Ascending aorta (tissue), 2 donors: Measurements from ENCODE around the gene GGTLC2. TPM values are rescaled to one million over a fixed set of nuclear protein-coding genes. Genes with fewer than 3 reads are reported as not detected.
"Not testable (repeated sequence)": the region's sequence is repeated elsewhere in the genome, so short reads cannot be mapped to it uniquely, and the experiment has no call there.

Source experiments
- DNase-seq, 2 donors: peaks; one replicate each; pipeline ENCODE4 v3.0.0-alpha.2; 2019; ENCODE audit warnings: low spot score in 2 of 2
- H3K27ac ChIP-seq, 2 donors: fragments of 200-600 bp; sonication (generic); one replicate each; pipeline ENCODE4 v1.5.1; 2016 to 2017; ENCODE audit warnings: mild to moderate bottlenecking in 1 of 2
- H3K27me3 ChIP-seq: fragments of 200-600 bp; sonication (generic); one replicate; pipeline ENCODE4 v1.5.1; 2017
- H3K36me3 ChIP-seq, 2 donors: fragments of 200-600 bp; sonication (generic); one replicate each; pipeline ENCODE4 v1.5.1; 2016
- H3K4me1 ChIP-seq, 2 donors: fragments of 200-600 bp; sonication (generic); one replicate each; pipeline ENCODE4 v1.5.1; 2016 to 2017; ENCODE audit warnings: mild to moderate bottlenecking in 1 of 2
- H3K4me3 ChIP-seq, 2 donors: fragments of 200-600 bp; sonication (generic); one replicate each; pipeline ENCODE4 v1.5.1; 2016 to 2017; ENCODE audit warnings: mild to moderate bottlenecking in 1 of 2
- H3K9me3 ChIP-seq, 2 donors: fragments of 200-600 bp; sonication (generic); one replicate each; pipeline ENCODE4 v1.5.1; 2016
- intact Hi-C: fragments of 100-400 bp; cut with DNase I; formaldehyde crosslinking; loops from one replicate; pipeline ENCODE4 v1.15.1; 2023
- total RNA-seq: library from RNA; depleted of rRNA; stranded (reverse); fragments of >200 nt; gene quantifications from one replicate; pipeline ENCODE4 v1.1.0, GENCODE V29; 2016
- TF ChIP-seq, protein P1 (sequence below), 3 experiments: fragments of 200-600 bp in 2 of 3; fragments of 450-650 bp in 1 of 3; sonication (generic) in 2 of 3; IDR thresholded peaks; one replicate each; pipeline ENCODE4 v1.5.1; 2016 to 2019; ENCODE audit warnings: antibody characterized with exemption in 3 of 3, mild to moderate bottlenecking in 1 of 3, moderate library complexity in 1 of 3

Gene GGTLC2
- total RNA-seq, 1 donor from 2014 or later, result not detected

DNA sequence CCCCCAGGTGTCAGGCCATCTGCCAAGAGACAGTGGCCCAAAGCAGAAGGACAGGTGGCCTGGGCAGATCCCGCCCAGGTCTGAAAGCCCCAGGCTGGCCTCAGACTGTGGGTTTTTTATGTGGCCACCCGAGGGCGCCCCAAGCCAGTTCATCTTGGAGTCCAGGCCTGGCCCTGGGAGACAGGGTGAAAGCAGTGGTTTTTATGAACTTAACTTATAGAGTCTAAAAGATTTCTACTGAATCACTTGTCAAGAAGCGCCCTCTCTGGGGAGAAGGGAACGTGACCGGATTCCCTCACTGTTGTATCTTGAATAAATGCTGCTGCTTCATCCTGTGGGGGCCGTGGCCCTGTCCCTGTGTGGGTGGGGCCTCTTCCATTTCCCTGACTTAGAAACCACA lies 8.2 kb upstream of the GGTLC2 start:
- H3K36me3 ChIP-seq, H3K9me3 ChIP-seq, H3K4me1 ChIP-seq, H3K27ac ChIP-seq, intact Hi-C loops, DNase-seq, H3K27me3 ChIP-seq, H3K4me3 ChIP-seq: not testable (repeated sequence)
- TF ChIP-seq, protein P1, sequence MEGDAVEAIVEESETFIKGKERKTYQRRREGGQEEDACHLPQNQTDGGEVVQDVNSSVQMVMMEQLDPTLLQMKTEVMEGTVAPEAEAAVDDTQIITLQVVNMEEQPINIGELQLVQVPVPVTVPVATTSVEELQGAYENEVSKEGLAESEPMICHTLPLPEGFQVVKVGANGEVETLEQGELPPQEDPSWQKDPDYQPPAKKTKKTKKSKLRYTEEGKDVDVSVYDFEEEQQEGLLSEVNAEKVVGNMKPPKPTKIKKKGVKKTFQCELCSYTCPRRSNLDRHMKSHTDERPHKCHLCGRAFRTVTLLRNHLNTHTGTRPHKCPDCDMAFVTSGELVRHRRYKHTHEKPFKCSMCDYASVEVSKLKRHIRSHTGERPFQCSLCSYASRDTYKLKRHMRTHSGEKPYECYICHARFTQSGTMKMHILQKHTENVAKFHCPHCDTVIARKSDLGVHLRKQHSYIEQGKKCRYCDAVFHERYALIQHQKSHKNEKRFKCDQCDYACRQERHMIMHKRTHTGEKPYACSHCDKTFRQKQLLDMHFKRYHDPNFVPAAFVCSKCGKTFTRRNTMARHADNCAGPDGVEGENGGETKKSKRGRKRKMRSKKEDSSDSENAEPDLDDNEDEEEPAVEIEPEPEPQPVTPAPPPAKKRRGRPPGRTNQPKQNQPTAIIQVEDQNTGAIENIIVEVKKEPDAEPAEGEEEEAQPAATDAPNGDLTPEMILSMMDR (IDR thresholded peaks at IDR 0.05), result peak in 1 of 3 experiments; percentile 20

- H3K4me1 ChIP-seq, H3K4me3 ChIP-seq, intact Hi-C loops, DNase-seq, H3K36me3 ChIP-seq, H3K27me3 ChIP-seq, H3K27ac ChIP-seq, H3K9me3 ChIP-seq: not testable (repeated sequence)
Measured at GRCh38 chr22:22638313-22638712, 6.1 kb upstream of the GGTLC2 start.

- H3K9me3 ChIP-seq, H3K4me3 ChIP-seq, DNase-seq, H3K27me3 ChIP-seq, intact Hi-C loops, H3K36me3 ChIP-seq, H3K4me1 ChIP-seq, H3K27ac ChIP-seq: not testable (repeated sequence)
Measured at GRCh38 chr22:22642255-22642654, 2.2 kb upstream of the GGTLC2 start.

DNA sequence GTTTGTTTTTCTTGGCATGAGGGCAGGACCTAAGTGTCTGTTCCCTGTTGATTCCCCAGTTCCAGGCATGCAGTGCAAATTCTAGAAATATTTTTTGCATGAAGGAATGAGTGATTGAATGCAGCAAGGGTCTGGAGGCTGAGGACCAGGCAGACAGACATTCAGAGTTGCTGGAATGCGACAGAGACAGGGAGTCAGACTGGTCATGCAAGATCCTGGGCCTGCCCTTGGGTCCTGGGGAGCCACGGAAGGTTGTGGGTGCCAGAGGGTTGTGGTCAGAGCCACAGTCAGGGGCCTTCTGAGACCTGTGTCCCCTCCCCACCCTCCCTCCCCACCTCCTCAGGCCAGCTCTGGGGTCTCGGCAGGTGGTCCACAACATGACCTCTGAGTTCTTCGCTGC lies 1.6 kb downstream of the GGTLC2 start:
- H3K4me1 ChIP-seq, intact Hi-C loops, H3K36me3 ChIP-seq, DNase-seq, H3K9me3 ChIP-seq, H3K27me3 ChIP-seq, H3K4me3 ChIP-seq, H3K27ac ChIP-seq: not testable (repeated sequence)

- H3K4me1 ChIP-seq, H3K4me3 ChIP-seq, DNase-seq, H3K27me3 ChIP-seq, H3K9me3 ChIP-seq, H3K36me3 ChIP-seq, intact Hi-C loops, H3K27ac ChIP-seq: not testable (repeated sequence)
- TF ChIP-seq, protein P1 (IDR thresholded peaks at IDR 0.05), result peak in 2 of 3 experiments; percentile 19 to 31
Measured at GRCh38 chr22:22647952-22648351, 3.5 kb downstream of the GGTLC2 start.

DNA sequence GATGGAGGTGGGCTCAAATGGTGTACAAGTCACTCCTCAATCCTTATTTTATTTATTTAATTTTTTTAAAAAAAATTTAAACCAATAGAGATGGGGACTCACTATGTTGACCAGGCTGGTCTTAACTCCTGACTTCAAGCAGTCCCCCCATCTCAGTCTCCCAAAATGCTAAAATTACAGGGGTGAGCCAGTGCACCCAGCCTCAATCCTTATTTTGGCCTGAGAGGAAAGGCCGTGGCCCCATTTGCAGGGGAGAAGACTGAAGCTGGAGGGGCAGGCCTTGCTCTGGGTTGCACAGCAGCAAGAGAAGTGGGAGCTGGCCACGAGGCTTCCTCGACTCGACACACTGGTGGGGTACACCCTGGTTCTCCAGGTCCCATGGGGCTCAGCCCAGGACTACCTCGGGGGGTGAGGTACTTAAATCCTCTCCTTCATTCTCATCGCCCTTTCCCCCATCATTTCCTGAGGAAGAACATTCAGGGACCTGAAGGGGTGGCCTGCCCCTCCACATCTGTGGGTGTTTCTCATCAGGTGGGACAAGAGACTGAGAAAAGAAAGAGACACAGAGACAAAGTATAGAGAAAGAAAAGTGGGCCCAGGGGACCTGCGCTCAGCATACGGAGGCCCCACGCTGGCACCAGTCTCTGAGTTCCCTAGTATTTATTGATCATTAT lies 4.6 kb downstream of the GGTLC2 start:
- H3K36me3 ChIP-seq, H3K9me3 ChIP-seq, H3K27me3 ChIP-seq, intact Hi-C loops, H3K27ac ChIP-seq, H3K4me1 ChIP-seq, DNase-seq, H3K4me3 ChIP-seq: not testable (repeated sequence)

DNA sequence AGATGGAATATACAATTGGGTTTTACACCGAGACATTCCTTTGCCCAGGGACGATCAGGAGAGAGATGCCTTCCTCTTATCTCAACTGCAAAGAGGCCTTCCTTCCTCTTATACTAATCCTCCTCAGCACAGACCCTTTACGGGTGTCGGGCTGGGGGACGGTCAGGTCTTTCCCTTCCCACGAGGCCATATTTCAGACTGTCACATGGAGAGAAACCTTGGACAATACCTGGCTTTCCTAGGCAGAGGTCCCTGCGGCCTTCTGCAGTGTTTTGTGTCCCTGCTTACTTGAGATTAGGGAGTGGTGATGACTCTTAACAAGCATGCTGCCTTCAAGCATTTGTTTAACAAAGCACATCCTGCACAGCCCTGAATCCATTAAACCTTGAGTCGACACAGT lies 5.3 kb downstream of the GGTLC2 start:
- H3K4me3 ChIP-seq, intact Hi-C loops, H3K36me3 ChIP-seq, H3K4me1 ChIP-seq, H3K9me3 ChIP-seq, H3K27ac ChIP-seq, DNase-seq, H3K27me3 ChIP-seq: not testable (repeated sequence)

DNA sequence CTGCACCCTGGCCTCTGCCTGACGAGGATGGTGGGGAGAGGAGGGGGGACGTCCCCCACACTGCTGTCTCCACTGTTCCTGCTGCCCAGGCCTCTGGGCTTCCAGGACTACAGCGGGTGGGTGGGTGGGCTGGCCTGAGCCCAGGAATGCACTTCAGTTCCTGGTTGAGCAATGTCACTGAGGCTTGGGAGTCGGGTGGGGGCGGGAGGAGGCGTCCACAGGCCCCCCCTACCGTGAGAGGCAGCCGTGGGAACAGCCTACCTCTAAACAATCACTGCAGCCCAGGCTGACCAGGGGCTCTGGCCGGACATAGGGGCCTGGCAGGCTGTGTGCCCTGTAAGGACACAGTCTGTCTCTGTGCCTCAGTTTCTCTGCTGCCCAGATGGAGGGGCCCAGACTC lies 6.0 kb downstream of the GGTLC2 start:
- H3K27me3 ChIP-seq, H3K36me3 ChIP-seq, H3K4me1 ChIP-seq, H3K9me3 ChIP-seq, DNase-seq, H3K4me3 ChIP-seq, H3K27ac ChIP-seq, intact Hi-C loops: not testable (repeated sequence)

GRCh38 chr22:22650803-22651515 lies 6.5 kb downstream of the GGTLC2 start:
- H3K36me3 ChIP-seq, intact Hi-C loops, H3K27ac ChIP-seq, DNase-seq, H3K27me3 ChIP-seq, H3K4me1 ChIP-seq, H3K4me3 ChIP-seq, H3K9me3 ChIP-seq: not testable (repeated sequence)

- intact Hi-C loops, H3K27ac ChIP-seq, H3K36me3 ChIP-seq, H3K27me3 ChIP-seq, DNase-seq, H3K4me1 ChIP-seq, H3K4me3 ChIP-seq, H3K9me3 ChIP-seq: not testable (repeated sequence)
Measured at GRCh38 chr22:22651593-22651992, 7.2 kb downstream of the GGTLC2 start.

DNA sequence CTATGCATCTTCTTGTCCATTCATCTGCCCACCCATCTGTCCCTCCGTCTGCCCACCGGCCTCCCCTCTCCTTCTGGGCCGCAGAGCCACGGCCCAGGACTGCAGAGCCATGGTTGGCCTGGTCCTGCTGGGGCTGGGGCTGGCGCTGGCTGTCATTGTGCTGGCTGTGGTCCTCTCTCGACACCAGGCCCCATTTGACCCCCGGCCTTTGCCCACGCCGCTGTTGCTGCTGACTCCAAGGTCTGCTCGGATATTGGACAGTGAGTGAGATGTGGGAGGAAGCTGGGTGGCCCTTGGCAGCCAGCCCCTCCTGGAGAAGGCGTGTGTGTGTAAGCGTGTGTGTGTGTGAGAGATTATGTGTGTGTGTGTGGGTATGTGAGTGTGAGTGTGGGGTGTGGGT lies 7.7 kb downstream of the GGTLC2 start:
- H3K4me3 ChIP-seq, H3K4me1 ChIP-seq, H3K27me3 ChIP-seq, intact Hi-C loops, DNase-seq, H3K9me3 ChIP-seq, H3K36me3 ChIP-seq, H3K27ac ChIP-seq: not testable (repeated sequence)

DNA sequence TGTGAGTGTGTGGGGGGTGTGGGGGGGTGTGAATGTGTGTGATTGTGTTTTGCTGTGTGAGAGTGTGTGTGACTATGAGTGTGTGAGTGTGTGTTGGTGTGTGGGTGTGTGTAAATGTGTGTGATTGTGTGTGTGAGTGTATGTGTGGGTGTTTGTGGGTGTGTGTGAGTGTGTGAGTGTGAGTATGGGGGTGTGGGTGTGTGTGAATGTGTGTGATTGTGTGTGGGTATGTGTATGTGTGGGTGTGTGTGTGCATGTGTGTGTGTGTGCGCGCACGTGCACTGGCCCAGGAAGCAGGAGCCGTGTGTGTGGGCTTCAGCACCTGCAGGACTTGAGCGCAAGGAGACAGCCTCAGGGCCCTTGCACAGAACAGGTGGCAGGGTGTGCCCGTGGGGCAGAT lies 8.2 kb downstream of the GGTLC2 start:
- intact Hi-C loops, H3K27me3 ChIP-seq, H3K27ac ChIP-seq: not testable (repeated sequence)

More for the DNA sequence above, 8.2 kb downstream of the GGTLC2 start:
- not testable (repeated sequence) for H3K9me3 ChIP-seq, H3K4me1 ChIP-seq, H3K36me3 ChIP-seq, DNase-seq, H3K4me3 ChIP-seq
